GM12892 (cell line): ENCODE results near the gene PRTN3.

Experiments
- POLR2A ChIP-seq: IDR thresholded peaks from 2 replicates; pipeline ENCODE4 v1.6.1; 2011; ENCODE audit warnings: low read depth, low read length, control low read depth
- POLR2AphosphoS5 ChIP-seq: IDR thresholded peaks from 2 replicates; pipeline ENCODE4 v1.6.1; 2011; ENCODE audit warnings: low read depth, low read length, control low read depth
- TAF1 ChIP-seq: IDR thresholded peaks from 2 replicates; pipeline ENCODE4 v1.6.1; 2011; ENCODE audit warnings: low read depth, mild to moderate bottlenecking, control low read depth, low read length, borderline replicate concordance

GRCh38 chr19:855566-856120, 14.8 kb downstream of the PRTN3 start:
- TF ChIP-seq POLR2A (no peak), TAF1 (no peak), POLR2AphosphoS5 (no peak)
